ENCODE data around the gene PCDHA5. TPM values are rescaled to one million over a fixed set of nuclear protein-coding genes. Genes with fewer than 3 reads are reported as not detected.
"Not testable (repeated sequence)": the region's sequence is repeated elsewhere in the genome, so short reads cannot be mapped to it uniquely, and the experiment has no call there.

PCDHA5 gene
- total RNA-seq, 2 experiments from 2014 or later: not detected

DNA sequence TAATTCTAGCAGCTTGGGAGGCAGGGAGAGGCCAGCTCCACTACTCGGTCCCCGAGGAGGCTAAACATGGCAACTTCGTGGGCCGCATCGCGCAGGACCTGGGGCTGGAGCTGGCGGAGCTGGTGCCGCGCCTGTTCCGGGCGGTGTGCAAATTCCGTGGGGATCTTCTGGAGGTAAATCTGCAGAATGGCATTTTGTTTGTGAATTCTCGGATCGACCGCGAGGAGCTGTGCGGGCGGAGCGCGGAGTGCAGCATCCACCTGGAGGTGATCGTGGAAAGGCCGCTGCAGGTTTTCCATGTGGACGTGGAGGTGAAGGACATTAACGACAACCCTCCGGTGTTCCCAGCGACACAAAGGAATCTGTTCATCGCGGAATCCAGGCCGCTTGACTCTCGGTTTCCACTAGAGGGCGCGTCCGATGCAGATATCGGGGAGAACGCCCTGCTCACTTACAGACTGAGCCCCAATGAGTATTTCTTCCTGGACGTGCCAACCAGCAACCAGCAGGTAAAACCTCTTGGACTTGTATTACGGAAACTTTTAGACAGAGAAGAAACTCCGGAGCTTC lies 13.1 kb downstream of the PCDHA5 start:
- POLR2A ChIA-PET; H3K4me3 Mint-ChIP-seq; H3K36me3 Mint-ChIP-seq; H3K4me1 Mint-ChIP-seq; H3K27ac Mint-ChIP-seq; H3K27me3 Mint-ChIP-seq; ATAC-seq (ENCODE audit: low read depth); DNase-seq: not testable (repeated sequence)
- peaks cover 12% of the 10 kb centered on the region for H3K9me3 Mint-ChIP-seq

DNA sequence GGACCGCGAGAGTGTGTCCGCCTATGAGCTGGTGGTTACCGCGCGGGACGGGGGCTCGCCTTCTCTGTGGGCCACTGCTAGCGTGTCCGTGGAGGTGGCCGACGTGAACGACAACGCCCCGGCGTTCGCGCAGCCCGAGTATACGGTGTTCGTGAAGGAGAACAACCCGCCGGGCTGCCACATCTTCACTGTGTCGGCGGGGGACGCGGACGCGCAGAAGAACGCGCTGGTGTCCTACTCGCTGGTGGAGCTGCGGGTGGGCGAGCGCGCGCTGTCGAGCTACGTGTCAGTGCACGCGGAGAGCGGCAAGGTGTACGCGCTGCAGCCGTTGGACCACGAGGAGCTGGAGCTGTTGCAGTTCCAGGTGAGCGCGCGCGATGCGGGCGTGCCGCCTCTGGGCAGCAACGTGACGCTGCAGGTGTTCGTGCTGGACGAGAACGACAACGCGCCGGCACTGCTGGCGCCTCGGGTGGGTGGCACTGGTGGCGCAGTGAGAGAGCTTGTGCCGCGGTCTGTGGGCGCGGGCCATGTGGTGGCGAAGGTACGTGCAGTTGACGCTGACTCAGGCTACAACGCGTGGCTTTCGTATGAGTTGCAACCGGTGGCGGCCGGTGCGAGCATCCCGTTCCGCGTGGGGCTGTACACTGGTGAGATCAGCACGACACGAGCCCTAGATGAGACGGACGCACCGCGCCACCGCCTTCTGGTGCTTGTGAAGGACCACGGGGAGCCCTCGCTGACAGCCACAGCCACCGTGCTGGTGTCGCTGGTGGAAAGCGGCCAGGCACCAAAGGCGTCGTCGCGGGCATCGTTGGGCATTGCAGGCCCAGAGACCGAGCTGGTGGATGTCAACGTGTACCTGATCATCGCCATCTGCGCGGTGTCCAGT lies 14.5 kb downstream of the PCDHA5 start:
- H3K27me3 Mint-ChIP-seq: peaks cover 7% of the 10 kb centered on the region
- ATAC-seq (ENCODE audit: low read depth) (no peak), DNase-seq (peak; percentile 27)
- POLR2A ChIA-PET: no interaction called here
- H3K9me3 Mint-ChIP-seq: peaks cover 16% of the 10 kb centered on the region
- H3K4me1 Mint-ChIP-seq: no peaks in the 10 kb centered on the region
- H3K36me3 Mint-ChIP-seq: no peaks in the 10 kb centered on the region
- H3K27ac Mint-ChIP-seq: no peak overlapping the region
- no peak overlapping the region for H3K4me3 Mint-ChIP-seq

DNA sequence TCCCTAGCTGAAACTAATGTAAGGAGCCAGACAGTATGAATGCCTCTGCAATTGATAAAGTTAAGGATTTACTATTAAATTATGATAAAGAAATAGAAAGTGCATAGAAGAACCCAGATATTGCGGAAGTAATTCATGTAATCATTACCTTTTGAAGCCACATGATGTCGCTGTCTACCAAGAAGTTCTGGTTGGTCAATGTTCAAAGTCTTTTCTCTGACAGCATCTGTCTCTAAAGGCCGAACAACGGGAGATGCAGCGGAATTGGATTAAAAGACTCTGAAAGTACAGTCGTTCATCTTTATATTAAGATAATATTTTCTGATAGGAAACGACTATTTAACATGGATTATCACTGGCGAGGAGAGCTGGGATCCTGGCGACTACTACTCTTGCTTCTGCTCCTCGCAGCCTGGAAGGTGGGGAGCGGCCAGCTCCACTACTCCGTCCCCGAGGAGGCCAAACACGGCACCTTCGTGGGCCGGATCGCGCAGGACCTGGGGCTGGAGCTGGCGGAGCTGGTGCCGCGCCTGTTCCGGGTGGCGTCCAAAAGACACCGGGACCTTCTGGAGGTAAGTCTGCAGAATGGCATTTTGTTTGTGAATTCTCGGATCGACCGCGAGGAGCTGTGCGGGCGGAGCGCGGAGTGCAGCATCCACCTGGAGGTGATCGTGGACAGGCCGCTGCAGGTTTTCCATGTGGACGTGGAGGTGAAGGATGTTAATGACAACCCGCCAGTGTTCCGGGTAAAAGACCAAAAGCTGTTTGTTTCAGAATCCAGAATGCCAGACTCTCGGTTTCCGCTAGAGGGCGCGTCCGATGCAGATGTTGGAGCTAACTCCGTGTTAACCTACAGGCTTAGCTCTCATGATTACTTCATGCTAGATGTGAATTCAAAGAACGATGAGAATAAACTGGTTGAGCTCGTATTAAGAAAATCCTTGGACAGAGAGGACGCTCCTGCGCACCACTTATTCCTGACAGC lies 19.9 kb downstream of the PCDHA5 start, which contains the start of gene PCDHA8:
Gene PCDHA8, plus strand, starts transcription at position 210 of the 985 bp plus-strand sequence. Its CDS starts 135 bp downstream, at position 345.
- POLR2A ChIA-PET: no interaction called here
- Mint-ChIP-seq H3K9me3 (peaks cover 10% of the 10 kb centered on the region), H3K27me3 (no peaks in the 10 kb centered on the region), H3K4me1 (no peaks in the 10 kb centered on the region), H3K4me3 (no peak within 1 kb of the TSS), H3K36me3 (no peaks in the 10 kb centered on the region), H3K27ac (peak within 1 kb of the TSS; percentile 25)
- ATAC-seq (ENCODE audit: low read depth) (no peak), DNase-seq (no peak)

DNA sequence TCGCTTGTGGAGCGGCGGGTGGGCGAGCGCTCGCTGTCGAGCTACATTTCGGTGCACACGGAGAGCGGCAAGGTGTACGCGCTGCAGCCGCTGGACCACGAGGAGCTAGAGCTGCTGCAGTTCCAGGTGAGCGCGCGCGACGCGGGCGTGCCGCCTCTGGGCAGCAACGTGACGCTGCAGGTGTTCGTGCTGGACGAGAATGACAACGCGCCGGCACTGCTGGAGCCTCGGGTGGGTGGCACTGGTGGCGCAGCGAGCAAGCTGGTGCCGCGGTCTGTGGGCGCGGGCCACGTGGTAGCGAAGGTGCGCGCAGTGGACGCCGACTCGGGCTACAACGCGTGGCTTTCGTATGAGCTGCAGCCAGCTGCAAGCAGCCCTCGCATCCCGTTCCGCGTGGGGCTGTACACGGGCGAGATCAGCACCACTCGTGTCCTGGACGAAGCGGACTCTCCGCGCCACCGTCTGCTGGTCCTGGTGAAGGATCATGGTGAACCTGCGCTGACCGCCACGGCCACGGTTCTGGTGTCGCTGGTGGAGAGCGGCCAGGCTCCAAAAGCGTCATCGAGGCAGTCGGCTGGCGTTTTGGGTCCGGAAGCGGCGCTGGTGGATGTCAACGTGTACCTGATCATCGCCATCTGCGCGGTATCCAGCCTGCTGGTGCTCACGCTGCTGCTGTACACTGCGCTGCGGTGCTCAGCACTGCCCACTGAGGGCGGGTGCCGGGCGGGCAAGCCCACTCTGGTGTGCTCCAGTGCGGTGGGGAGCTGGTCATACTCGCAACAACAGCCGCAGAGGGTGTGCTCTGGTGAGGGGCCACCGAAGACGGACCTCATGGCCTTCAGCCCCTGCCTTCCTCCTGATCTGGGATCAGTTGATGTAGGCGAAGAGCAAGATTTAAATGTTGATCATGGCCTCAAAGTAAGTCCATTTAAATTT lies 21.7 kb downstream of the PCDHA5 start:
- peaks cover 15% of the 10 kb centered on the region for H3K9me3 Mint-ChIP-seq
- H3K4me1 Mint-ChIP-seq: no peaks in the 10 kb centered on the region
- POLR2A ChIA-PET: no interaction called here
- no peak overlapping the region for H3K4me3 Mint-ChIP-seq
- no peaks in the 10 kb centered on the region for H3K36me3 Mint-ChIP-seq
- ATAC-seq (ENCODE audit: low read depth): no peak
- H3K27ac Mint-ChIP-seq: no peak overlapping the region
- no peak for DNase-seq
- H3K27me3 Mint-ChIP-seq: peaks cover 4% of the 10 kb centered on the region

DNA sequence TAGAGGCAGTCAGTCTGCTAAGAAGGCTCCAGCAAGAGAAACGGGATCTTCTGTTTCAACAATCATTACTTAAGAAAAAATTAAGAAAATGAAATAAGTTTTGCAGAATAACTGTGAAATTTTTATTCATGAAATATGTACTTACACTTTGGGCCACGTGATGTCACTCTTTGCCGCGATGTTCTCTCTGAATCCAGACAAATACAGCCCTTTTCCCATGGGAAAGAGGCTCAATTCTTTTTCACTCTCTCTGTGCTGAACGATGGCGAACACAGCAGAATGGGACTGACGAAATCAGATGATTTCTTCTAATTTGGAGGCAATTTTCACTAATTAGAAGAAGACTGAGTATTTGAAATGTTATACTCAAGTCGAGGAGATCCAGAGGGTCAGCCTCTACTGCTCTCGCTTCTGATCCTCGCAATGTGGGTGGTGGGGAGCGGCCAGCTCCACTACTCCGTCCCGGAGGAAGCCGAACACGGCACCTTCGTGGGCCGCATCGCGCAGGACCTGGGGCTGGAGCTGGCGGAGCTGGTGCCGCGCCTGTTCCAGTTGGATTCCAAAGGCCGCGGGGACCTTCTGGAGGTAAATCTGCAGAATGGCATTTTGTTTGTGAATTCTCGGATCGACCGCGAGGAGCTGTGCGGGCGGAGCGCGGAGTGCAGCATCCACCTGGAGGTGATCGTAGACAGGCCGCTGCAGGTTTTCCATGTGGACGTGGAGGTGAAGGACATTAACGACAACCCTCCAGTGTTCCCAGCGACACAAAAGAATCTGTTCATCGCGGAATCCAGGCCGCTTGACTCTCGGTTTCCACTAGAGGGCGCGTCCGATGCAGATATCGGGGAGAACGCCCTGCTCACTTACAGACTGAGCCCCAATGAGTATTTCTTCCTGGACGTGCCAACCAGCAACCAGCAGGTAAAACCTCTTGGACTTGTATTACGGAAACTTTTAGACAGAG lies 27.0 kb downstream of the PCDHA5 start, which contains the start of gene PCDHA9:
Gene PCDHA9, plus strand, starts transcription at position 244 of the 964 bp plus-strand sequence. Its CDS starts 114 bp downstream, at position 358.
- POLR2A ChIA-PET; ATAC-seq (ENCODE audit: low read depth); DNase-seq; H3K36me3 Mint-ChIP-seq; H3K4me1 Mint-ChIP-seq; H3K9me3 Mint-ChIP-seq; H3K27ac Mint-ChIP-seq; H3K4me3 Mint-ChIP-seq; H3K27me3 Mint-ChIP-seq: not testable (repeated sequence)

DNA sequence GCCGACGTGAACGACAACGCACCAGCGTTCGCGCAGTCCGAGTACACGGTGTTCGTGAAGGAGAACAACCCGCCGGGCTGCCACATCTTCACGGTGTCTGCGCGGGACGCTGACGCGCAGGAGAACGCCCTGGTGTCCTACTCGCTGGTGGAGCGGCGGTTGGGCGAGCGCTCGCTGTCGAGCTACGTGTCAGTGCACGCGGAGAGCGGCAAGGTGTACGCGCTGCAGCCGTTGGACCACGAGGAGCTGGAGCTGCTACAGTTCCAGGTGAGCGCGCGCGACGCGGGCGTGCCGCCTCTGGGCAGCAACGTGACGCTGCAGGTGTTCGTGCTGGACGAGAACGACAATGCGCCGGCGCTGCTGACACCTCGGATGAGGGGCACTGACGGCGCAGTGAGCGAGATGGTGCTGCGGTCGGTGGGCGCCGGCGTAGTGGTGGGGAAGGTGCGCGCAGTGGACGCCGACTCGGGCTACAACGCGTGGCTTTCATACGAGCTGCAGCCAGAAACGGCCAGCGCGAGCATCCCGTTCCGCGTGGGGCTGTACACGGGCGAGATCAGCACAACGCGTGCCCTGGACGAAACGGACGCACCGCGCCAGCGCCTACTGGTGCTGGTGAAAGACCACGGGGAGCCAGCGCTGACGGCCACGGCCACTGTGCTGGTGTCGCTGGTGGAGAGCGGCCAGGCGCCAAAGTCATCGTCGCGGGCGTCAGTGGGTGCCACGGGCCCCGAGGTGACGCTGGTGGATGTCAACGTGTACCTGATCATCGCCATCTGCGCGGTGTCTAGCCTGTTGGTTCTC lies 28.6 kb downstream of the PCDHA5 start:
- H3K27ac Mint-ChIP-seq; H3K9me3 Mint-ChIP-seq; H3K4me1 Mint-ChIP-seq; H3K36me3 Mint-ChIP-seq; H3K4me3 Mint-ChIP-seq; ATAC-seq (ENCODE audit: low read depth); POLR2A ChIA-PET; H3K27me3 Mint-ChIP-seq; DNase-seq: not testable (repeated sequence)

DNA sequence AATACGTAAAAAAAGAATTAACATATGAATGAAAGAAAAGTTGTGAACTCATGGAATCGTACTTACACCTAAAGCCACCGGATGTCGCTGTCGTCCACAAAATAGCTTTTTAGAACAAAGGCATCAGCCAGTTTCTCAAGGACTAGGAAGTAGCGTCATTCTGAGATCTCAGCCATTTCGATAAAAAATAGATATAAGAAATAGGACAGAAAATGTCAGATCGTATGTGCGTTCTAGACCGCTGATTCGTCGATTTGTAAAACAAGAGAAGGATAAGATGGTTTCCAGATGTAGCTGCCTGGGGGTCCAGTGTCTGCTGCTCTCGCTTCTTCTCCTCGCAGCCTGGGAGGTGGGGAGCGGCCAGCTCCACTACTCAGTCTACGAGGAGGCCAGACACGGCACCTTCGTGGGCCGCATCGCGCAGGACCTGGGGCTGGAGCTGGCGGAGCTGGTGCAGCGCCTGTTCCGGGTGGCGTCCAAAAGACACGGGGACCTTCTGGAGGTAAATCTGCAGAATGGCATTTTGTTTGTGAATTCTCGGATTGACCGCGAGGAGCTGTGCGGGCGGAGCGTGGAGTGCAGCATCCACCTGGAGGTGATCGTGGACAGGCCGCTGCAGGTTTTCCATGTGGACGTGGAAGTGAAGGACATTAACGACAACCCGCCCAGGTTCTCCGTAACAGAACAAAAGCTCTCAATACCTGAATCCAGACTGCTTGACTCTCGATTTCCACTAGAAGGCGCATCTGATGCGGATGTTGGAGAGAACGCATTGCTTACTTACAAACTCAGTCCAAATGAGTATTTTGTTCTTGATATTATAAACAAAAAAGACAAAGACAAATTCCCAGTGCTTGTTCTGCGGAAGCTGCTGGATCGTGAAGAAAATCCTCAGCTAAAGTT lies 34.6 kb downstream of the PCDHA5 start, which contains the start of gene PCDHA10:
Gene PCDHA10, plus strand, starts transcription at position 126 of the 903 bp plus-strand sequence. Its CDS starts 152 bp downstream, at position 278.
- Mint-ChIP-seq H3K4me1 (no peaks in the 10 kb centered on the region), H3K27ac (no peak within 1 kb of the TSS), H3K9me3 (peaks cover 10% of the 10 kb centered on the region), H3K27me3 (no peaks in the 10 kb centered on the region), H3K4me3 (no peak within 1 kb of the TSS), H3K36me3 (no peaks in the 10 kb centered on the region)
- ATAC-seq (ENCODE audit: low read depth): no peak
- POLR2A ChIA-PET: no interaction called here
- no peak for DNase-seq

DNA sequence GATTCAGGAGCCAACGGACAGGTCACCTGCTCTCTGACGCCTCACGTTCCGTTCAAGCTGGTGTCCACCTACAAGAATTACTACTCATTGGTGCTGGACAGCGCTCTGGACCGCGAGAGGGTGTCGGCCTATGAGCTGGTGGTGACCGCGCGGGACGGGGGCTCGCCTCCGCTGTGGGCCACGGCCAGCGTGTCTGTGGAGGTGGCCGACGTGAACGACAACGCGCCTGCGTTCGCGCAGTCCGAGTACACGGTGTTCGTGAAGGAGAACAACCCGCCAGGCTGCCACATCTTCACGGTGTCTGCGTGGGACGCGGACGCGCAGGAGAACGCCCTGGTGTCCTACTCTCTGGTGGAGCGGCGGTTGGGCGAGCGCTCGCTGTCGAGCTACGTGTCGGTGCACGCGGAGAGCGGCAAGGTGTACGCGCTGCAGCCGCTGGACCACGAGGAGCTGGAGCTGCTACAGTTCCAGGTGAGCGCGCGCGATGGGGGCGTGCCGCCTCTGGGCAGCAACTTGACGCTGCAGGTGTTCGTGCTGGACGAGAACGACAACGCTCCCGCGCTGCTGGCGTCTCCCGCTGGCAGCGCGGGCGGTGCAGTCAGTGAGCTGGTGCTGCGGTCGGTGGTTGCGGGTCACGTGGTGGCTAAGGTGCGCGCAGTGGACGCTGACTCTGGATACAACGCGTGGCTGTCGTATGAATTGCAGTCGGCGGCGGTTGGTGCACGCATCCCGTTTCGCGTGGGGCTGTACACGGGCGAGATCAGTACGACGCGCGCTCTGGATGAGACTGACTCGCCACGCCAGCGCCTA lies 36.0 kb downstream of the PCDHA5 start:
- H3K27me3 Mint-ChIP-seq: no peaks in the 10 kb centered on the region
- DNase-seq (no peak), ATAC-seq (ENCODE audit: low read depth) (no peak)
- no peaks in the 10 kb centered on the region for H3K36me3 Mint-ChIP-seq
- POLR2A ChIA-PET: no interaction called here
- H3K4me1 Mint-ChIP-seq: no peaks in the 10 kb centered on the region
- peaks cover 14% of the 10 kb centered on the region for H3K9me3 Mint-ChIP-seq
- no peak overlapping the region for H3K4me3 Mint-ChIP-seq
- H3K27ac Mint-ChIP-seq: peak overlapping the region; percentile 51

DNA sequence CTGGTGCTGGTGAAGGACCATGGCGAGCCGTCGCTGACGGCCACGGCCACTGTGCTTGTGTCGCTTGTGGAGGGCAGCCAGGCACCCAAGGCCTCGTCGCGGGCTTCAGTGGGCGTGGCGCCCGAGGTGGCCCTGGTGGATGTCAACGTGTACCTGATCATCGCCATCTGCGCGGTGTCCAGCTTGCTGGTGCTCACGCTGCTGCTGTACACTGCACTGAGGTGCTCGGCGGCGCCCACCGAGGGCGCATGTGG lies 36.5 kb downstream of the PCDHA5 start:
- H3K27me3 Mint-ChIP-seq: no peaks in the 10 kb centered on the region
- peaks cover 14% of the 10 kb centered on the region for H3K9me3 Mint-ChIP-seq
- no peaks in the 10 kb centered on the region for H3K36me3 Mint-ChIP-seq
- no peak for DNase-seq
- no peaks in the 10 kb centered on the region for H3K4me1 Mint-ChIP-seq
- no peak overlapping the region for H3K27ac Mint-ChIP-seq
- no peak for ATAC-seq (ENCODE audit: low read depth)
- H3K4me3 Mint-ChIP-seq: no peak overlapping the region
- POLR2A ChIA-PET: no interaction called here
